Non-pigmented ciliary epithelial cell (primary cell): ENCODE data around the gene TICAM1.
"Not testable (repeated sequence)": the region's sequence is repeated elsewhere in the genome, so short reads cannot be mapped to it uniquely, and the experiment has no call there.

ENCODE experiments used
- DNase-seq: peaks from one replicate; pipeline ENCODE4 v3.0.0-alpha.2; 2010; ENCODE audit warnings: low read depth

Gene TICAM1

DNA sequence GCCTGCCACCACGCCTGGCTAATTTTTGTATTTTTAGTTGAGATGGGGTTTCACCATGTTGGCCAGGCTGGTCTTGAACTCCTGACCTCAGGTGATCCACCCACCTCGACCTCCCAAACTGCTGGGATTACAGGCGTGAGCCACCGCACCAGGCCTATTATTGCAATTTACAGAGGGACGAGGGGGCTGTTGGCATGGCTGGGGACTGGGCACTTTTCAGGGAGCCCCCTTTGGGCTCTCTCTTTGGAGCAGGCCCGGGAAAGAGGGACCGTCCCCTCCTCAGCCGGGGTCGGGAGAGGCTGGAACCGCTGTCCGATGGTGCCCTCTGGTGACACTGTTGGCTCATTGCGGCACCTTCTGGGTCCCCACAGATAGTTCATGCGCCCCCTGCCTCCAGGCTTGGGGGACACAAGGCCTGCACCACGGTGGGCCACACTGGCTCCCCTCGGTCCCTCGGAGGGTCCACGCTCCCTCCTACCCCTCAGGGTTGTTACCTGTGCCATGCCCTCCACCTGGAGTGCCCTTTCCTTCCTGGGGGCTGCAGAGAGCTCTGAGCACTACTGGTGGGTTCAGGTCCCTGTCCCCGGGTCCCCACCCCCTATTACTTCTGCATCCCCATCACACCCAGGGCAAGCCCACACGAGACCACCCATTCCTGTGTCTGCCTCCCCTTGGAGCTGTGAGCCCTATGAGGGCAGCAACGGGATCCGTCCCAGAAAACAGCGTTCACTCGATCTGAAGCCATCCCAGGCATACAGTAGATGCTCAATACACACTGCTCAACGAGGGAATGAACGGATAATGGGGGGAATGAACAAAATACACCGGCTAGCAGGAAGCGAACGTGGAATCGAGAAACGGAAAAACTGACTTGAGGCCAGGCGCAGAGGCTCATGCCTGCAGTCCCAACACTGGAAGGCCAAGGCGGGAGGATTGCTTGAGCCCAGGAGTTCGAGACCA is 27.5 kb downstream of the TICAM1 start:
- DNase-seq = no peak

DNA sequence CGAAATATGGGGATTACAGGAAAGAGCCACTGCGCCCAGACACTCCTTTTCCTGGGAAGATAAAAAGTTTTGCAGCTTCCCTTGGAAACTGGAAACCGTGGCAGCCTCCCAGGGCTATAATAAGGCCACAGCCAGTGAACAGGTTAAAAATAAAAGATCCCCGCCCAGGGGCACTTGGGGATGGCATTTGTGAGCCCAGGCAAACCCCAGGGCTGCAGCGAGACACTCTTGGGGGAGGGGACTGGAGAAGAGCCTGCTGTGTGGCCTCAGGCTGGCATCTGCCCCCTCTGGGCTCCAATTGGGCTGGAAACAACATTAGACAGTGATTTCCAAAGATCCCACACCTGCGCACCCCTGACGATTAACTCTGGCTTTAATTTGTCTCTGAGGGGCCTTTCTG is 28.8 kb downstream of the TICAM1 start:
- no peak for DNase-seq

DNA sequence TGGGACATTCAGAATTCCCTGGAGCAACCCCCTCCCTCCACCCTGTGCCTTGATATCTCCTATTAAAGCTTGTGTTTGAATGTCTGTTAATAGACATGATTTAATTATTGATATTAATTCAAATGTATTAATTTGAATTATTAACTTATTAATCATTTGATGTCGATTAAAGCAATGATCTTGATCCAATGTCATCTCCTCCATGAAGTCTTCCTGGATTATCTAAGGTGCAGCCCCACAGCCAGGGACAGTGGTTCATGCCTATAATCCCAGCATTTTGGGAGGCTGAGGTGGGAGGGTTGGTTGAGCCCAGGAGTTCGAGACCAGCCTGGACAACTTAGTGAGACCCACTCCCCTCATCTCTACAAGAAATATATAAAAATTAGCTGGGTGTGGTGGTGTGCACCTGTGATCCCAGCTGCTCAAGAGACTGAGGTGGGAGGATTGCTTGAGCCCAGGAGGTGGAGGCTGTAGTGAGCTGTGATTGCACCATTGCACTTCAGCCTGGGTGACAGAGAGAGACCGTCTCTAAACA is 30.4 kb downstream of the TICAM1 start:
- no peak for DNase-seq

DNA sequence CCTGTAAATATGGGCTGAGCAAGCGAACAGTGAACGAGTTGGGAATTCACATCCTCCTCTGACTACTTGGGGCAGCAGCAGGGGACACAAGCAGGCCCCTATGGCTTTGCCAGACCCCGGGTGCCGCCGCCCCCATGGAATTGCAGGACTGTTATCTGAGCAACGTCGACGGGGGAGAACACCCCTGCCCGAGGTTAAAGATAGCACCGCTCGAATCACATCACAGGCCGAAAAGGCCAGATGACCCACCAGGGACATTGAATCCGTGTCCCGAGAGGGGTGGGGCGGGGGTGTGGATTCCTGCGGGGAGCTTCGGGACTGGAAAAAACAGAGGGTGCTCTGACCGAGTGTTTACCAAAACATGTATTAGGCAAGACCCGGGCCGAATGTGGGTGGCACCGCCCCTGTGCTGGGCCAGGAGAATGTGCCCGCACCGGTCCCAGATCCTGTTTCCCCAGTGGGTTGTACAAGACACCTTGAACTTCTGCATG is 30.9 kb downstream of the TICAM1 start:
- DNase-seq = no peak

DNA sequence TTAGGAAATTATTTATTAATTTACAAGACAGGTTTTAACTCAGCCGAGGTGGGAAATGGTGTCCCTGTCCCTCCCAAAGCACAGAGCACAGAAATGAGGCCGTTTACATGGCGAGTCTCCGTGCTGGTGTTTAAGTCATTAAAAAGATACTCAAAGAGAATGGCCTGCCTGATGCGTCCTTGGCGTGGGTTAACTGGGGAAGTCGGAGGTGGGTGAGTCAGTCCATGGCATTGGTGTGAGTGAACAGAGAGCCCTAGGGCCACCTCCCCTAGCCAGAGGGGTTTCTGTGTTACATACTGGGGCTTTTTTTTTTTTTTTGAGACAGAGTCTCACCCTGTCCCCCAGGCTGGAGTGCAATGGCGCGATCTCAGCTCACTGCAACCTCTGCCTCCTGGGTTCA is 36.1 kb downstream of the TICAM1 start:
- DNase-seq = no peak

DNA sequence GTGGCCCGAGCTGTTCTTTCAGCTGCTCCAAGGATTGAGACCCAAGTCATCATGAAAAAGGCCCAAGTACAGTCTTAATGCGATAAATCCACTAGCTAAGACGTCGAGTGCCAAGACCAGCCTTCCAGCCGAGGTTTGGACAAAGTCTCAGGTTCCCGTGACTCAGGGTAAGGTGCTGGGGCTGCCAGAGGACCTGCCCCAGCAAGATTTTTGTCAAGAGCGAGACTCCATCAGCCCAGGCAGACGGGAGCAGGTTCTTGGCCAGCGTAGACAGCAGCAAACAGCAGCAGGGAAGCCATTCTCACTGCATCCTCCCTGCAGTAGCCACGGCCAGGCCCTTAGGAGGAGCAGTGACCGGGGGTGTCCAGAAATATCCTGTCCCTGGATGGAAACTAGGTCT is 36.5 kb downstream of the TICAM1 start:
- DNase-seq = no peak

DNA sequence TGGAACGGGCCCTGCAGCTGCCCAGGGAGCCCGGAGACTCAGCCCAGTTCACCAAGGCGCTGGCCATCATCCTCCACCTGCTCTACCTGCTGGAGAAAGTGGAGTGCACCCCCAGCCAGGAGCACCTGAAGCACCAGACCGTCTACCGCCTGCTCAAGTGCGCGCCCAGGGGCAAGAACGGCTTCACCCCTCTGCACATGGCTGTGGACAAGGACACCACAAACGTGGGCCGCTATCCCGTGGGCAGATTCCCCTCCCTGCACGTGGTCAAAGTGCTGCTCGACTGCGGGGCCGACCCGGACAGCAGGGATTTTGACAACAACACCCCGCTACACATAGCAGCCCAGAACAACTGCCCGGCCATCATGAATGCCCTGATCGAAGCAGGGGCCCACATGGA is 38.2 kb downstream of the TICAM1 start:
- DNase-seq = not testable (repeated sequence)

DNA sequence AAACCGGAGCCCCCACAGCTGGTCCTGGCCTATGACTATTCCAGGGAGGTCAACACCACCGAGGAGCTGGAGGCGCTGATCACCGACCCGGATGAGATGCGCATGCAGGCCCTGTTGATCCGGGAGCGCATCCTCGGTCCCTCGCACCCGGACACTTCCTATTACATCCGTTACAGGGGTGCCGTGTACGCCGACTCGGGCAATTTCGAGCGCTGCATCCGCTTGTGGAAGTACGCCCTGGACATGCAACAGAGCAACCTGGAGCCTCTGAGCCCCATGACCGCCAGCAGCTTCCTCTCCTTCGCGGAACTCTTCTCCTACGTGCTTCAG is 38.7 kb downstream of the TICAM1 start:
- not testable (repeated sequence) for DNase-seq

DNA sequence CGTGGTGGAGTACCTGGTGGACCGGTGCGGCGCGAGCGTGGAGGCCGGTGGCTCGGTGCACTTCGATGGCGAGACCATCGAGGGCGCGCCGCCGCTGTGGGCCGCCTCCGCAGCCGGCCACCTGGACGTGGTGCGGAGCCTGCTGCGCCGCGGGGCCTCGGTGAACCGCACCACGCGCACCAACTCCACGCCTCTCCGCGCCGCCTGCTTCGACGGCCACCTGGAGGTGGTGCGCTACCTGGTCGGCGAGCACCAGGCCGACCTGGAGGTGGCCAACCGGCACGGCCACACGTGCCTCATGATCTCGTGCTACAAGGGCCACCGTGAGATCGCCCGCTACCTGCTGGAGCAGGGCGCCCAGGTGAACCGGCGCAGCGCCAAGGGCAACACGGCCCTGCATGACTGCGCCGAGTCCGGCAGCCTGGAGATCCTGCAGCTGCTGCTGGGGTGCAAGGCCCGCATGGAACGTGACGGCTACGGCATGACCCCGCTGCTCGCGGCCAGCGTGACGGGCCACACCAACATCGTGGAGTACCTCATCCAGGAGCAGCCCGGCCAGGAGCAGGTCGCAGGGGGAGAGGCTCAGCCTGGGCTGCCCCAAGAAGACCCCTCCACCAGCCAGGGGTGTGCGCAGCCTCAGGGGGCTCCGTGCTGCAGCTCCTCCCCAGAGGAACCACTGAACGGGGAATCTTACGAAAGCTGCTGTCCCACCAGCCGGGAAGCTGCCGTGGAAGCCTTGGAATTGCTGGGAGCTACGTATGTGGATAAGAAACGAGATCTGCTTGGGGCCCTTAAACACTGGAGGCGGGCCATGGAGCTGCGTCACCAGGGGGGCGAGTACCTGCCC is 39.3 kb downstream of the TICAM1 start:
- DNase-seq = not testable (repeated sequence)

DNA sequence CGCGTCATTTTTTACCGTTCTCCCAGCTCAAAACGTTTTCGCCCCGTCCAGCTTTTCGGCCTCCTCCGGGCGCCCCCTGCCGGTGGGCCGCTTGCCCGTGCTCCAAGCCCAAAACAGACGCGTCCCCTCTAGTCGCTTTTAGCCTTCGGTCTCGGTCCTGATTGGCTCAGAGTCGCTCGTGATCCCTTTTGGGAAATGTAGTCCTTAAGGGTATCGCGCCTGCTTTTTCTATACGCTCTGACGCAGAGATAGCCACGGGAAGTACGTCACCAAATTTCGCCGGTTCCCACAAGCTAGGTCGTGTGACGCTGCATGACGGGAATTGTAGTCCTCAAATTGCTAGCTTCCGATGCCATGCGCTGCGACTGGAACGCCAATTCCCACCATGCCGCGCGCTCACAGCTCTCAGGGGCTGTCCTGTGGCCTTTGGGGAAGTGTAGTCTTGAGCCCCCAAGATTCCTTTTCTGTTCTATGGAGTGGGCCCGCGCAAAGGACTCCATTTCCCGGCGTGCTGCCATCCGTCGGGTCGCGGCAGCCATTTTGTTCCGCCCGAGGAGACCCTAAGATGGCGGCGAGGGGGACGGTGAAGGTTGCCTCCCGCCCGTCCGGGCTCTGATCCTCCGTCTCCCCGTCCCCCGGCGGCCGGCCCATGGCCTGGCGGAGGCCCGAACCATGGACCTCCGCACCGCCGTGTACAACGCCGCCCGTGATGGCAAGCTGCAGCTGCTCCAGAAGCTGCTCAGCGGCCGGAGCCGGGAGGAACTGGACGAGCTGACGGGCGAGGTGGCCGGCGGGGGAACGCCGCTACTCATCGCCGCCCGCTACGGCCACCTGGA is 40.1 kb downstream of the TICAM1 start, which contains the start of gene FEM1A:
TSS of gene FEM1A (plus strand) at position 552 of the 836 bp plus-strand sequence. CDS start at position 673, 121 bp downstream.
- DNase-seq = peak; percentile 100

DNA sequence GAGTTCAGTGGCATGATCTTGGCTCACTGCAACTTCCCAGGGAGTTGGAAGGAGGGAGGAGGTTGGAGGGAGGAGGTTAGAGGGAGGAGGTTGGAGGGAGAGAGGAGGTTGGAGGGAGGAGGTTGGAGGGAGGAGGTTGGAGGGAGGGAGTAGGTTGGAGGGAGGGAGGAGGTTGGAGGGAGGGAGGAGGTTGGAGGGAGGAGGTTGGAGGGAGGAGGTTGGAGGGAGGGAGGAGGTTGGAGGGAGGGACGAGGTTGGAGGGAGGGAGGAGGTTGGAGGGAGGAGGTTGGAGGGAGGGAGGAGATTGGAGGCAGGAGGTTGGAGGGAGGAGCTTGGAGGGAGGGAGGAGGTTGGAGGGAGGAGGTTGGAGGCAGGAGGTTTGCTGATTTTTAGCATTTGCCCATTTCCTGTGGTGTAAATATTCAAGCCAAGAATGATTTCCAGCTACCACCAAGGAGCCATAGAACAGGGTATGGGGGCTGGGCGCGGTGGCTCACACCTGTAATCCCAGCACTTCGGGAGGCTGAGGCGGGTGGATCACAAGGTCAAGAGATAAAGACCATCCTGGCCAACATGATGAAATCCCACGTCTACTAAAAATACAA is 45.0 kb downstream of the TICAM1 start:
- not testable (repeated sequence) for DNase-seq

DNA sequence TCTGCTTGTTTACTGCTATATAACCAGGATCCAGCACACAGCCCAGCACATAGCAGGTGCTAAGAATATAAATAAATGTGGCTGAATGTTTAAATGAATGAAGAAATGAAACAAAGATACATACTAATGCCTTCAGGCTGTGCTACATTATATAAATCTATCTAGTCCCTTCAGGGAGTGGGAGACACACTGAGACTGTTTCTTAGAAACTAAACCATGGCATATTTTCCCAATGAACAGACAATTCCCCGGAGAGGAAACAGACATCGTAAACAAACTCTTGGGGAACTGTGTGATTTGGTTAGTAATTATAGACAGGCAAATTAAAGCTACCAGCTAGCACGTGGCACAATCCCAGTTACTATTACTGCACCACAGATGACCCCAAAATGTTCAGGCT is 49.7 kb downstream of the TICAM1 start:
- DNase-seq = no peak

DNA sequence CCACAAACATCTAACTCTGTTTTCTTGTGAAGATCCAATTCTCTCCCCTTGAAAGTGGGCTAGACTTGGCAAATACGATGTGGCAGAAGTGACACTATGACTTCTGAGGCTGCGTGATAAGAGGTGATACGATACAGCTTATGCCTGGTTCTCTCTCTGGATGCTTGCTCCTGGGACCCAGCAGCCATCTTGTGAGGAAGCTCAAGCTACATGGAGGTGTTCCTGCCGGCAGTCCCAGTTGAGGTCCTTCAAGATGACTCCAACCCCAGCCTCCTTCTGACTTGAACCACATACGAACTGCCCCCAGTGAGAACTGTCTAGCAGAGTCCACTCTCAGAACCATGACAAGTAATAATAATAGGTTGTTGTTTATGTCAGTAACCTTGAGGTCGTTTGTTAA is 50.7 kb downstream of the TICAM1 start:
- DNase-seq = no peak

DNA sequence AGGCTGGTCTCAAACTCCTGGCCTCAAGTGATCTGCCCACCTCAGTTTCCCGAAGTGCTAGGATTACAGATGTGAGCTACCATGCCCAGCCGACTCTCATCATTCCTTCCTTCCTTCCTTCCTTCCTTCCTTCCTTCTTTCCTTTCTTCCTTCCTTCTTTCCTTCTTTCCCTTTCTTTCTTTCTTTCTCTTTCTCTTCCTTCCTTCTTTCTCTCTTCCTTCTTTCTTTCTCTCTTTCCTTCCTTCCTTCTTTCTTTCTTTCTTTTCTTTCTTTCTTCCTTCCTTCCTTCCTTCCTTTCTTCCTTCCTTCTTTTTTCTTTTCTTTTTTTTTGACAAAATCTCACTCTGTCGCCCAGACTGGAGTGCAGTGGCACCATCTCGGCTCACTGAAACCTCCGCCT is 53.4 kb downstream of the TICAM1 start:
- DNase-seq = not testable (repeated sequence)

DNA sequence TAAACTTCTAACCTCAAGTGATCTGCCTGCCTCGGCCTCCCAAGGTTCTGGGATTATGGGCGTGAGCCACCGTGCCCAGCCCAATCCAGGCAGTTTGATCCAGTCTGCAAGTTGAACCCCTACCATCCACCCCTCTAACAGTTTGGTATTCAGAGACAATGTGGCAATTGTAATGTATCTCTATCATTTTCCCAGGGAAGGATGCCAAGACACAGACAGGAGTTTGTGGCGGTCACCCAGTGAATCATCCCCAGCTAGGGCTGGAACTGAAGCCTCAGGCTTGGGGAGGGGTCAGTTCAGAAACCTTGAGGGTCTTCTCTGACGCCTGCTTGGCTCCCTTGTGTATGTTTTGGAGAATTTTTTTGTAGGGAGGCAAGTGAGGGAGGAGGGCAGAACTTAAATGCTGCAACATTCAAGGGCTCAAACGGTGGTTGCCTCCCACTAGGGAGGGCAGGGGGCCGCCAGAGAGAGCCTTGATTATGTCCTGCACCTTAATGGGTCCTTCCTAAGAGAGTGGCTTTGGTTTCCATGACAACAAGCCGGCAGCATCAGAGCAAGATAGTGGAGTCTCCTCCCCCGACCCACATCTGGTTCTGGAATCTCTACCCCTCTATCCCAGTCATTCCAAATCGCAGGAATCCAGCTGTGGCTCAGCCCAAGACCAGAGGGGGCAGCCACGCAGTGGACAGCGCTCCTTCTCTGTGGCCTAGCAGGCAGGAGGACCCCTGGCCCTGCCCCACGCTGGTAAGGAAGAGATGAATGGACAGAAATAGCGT is 54.9 kb downstream of the TICAM1 start:
- no peak for DNase-seq

DNA sequence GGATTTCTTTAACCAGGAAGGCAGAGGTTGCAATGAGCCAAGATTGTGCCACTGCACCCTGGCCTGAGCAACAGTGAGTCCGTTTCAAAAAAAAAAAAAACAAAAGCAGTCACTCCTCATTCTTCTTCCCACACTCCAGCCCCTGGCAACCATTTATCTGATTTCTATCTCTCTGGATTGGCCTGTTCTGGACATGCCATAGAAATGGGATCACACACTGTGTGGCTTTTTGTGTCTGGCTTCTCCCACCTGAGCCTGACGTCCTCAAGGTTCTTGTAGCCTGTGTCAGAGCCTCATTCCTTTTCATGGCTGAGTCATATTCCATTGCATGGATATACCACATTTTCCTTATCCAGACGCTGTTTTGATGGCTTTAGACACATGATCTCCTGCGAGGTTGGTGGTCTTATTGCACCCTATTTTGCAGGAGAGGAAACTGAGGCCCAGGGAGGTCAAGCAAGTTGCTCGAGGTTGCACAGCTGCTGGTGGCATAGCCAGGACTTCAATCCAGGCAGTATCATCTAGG is 55.8 kb downstream of the TICAM1 start:
- DNase-seq = no peak

DNA sequence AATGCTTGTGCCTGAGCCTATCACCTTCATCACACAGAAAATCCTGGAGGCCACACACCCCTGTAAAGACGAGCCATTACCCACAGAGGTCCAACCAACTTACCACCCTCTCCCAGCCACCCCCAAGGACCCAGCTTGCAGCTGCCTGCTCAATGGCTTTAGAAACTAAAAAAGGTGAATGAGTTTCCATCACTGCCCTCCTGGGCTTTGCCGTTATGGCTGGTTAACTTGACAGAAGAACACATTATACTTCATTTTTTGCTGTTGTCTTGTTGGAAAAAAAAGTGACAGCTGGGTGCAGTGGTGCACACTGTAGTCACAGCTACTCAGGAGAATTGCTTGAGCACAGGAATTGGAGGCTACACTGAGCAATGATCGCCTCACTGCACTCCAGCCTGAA is 57.4 kb downstream of the TICAM1 start:
- no peak for DNase-seq

DNA sequence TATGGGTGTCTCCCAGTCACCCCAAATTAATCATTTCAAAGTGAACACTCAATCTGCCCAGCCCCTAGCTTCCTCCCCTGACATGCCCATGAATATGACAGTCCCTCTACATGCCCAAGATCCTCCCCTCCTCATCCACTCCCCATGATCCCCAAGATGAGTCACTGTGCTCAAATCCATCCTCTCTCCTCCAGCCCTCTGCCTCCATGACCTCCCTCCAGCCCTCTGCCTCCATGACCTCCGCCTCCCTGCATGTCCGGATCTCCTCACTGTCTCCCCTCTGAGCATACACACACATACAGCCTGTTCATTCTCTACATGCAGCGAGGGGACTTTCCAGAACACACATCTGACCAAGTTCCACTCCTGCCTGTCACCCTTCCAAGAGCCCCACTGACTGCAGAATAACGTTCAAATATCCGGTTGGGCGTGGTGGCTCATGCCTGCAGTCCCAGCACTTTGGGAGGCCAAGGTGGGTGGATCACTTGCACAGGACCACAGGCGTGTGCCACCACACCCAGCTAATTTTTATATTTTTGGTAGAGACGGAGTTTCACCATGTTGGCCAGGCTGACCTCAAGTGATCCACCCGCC is 58.4 kb downstream of the TICAM1 start:
- no peak for DNase-seq

DNA sequence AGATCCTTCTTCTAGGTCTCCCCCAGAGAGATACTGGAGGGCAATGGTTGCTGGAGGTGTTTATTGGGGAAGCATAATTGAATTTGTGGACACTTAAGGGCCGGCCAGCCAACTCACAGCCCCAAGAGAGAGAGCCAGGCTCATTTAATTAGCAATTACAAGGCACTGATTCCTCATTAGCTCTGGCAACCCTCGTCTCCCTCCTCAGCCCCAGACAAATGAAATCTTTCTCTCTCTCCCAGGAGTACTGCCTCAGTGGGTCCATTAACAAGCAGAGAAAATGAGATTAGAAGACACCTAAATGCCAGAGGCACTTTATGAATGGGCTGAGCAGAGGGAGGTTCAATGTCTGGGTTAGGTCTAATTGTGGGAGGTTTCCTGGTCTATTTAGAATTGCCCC is 58.9 kb downstream of the TICAM1 start:
- no peak for DNase-seq
